ENCODE data around the gene CCDC14.

DNA sequence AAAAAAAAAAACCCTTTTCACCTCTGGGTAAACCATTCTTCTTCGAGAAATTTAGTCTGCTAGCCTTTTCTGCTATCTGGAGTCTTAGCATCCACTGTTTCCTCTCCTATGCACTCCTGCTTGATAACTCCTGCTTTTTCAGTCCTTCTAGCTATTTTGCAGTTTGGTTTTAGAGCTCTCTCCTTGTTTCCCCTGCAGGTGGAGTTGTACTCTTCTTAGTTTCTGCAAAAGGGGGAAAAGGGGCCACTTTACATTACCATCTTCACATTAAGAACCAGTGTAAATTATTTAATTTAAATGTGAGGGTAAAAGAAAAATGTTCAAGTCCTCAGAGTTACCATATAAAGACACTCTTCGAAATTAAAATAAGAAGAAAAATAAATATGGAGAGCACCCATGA lies 53.3 kb downstream of the CCDC14 start:
- TF ChIP-seq YY1 (IDR thresholded peaks at IDR 0.05; ENCODE audit: insufficient read depth, insufficient read length) (no peak), ZNF274 (IDR thresholded peaks at IDR 0.05; ENCODE audit: low read depth, low read length) (no peak)
